NB4 (cell line): Measurements from ENCODE around the gene HPRT1.

Experiments
- DNase-seq: peaks from one replicate; pipeline ENCODE4 v3.0.0; 2010; ENCODE audit warnings: low read depth
- H3K4me3 ChIP-seq: one replicate; pipeline ENCODE4 v1.5.1; 2011; ENCODE audit warnings: mild to moderate bottlenecking, low read depth, low read length, moderate library complexity
- CTCF ChIP-seq: IDR thresholded peaks from one replicate; pipeline ENCODE4 v1.5.1; 2012; ENCODE audit warnings: low read depth, low read length
- MYC ChIP-seq: IDR thresholded peaks from 2 replicates; pipeline ENCODE4 v1.6.1; 2011; ENCODE audit warnings: low read depth, low read length
- POLR2A ChIP-seq: IDR thresholded peaks from 2 replicates; pipeline ENCODE4 v1.6.1; 2011; ENCODE audit warnings: mild to moderate bottlenecking; ENCODE audit not compliant: insufficient read length; ENCODE audit errors: extremely low read depth
- TF ChIP-seq, protein P1 (sequence below): IDR thresholded peaks from 2 replicates; pipeline ENCODE4 v1.6.1; 2011; ENCODE audit warnings: low read depth, low read length

Gene HPRT1

DNA sequence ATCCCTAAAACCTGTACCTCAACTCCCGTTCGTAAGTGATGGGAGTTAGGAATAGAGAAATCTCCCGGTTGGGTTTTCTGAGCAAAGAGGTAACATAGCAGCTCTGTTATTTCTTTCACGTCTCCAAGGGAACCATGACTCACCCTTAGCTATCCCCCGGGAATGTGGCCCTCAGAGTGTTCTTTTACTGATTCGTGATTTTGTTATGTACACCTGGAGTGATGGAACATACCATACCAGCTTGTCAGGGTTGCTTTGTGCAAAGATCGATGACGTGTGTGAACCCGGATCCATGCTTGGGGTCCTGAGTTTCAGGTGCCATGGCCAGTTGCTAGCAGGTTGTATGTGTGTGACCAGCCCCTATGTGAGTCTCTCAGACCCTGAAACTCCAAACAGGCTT is 52.6 kb downstream of the HPRT1 start:
- no peak for TF ChIP-seq CTCF
- TF ChIP-seq POLR2A = no peak
- no peak for DNase-seq
- no peak overlapping the region for H3K4me3 ChIP-seq

DNA sequence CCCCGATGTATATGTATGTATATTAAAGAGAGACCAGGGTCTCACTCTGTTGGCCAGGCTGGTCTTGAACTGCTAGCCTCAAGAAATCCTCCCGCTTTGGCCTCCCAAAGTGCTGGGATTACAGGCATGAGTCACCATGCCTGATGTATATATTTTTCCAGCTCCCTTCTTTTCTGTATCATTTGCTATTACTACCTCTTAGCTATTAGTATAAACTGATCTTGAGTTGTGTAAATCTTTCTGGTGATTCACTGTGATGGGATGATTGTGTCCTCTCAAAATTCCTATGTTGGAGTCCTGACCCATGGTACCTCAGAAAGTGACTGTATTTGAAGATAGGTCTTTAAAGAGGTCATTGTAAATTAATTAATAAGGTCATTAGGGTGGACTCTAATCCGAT is 53.1 kb downstream of the HPRT1 start:
- TF ChIP-seq, protein P1, sequence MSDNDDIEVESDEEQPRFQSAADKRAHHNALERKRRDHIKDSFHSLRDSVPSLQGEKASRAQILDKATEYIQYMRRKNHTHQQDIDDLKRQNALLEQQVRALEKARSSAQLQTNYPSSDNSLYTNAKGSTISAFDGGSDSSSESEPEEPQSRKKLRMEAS = no peak
- no peak for TF ChIP-seq POLR2A
- no peak for TF ChIP-seq MYC
- TF ChIP-seq CTCF = no peak
- DNase-seq = no peak
- H3K4me3 ChIP-seq = no peak overlapping the region

DNA sequence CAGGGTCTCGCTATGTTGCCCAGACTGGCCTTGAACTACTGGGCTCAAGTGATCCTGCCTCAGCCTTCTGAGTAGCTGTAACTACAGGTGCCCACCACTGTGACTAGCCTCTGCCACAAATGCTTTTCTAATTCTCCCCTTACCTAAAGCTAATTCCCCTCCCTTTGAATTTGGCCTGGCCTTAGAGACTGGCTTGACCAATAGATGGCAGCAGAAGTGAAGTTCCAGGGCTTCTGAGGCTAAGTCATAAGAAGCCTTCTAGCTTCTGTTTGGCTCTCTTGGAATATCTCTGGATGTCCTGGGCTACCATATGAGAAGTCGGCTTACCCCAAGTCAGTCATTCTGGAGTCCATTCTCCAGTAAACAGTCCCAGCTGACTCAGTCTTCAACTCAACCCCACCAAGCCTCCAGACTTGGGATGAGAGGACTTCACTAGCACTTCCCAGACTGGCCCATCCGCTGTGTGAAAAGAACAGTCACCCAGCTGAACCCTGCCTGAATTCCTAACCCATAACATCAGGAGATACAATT is 61.0 kb downstream of the HPRT1 start:
- TF ChIP-seq, protein P1 = no peak
- peak; percentile 64 for TF ChIP-seq CTCF
- DNase-seq = peak; percentile 75
- no peak overlapping the region for H3K4me3 ChIP-seq

GRCh38 chrX:134524181-134524580 is 64.2 kb downstream of the HPRT1 start:
- no peak for TF ChIP-seq CTCF
- no peak for TF ChIP-seq MYC
- TF ChIP-seq POLR2A = no peak
- TF ChIP-seq, protein P1 = no peak

DNA sequence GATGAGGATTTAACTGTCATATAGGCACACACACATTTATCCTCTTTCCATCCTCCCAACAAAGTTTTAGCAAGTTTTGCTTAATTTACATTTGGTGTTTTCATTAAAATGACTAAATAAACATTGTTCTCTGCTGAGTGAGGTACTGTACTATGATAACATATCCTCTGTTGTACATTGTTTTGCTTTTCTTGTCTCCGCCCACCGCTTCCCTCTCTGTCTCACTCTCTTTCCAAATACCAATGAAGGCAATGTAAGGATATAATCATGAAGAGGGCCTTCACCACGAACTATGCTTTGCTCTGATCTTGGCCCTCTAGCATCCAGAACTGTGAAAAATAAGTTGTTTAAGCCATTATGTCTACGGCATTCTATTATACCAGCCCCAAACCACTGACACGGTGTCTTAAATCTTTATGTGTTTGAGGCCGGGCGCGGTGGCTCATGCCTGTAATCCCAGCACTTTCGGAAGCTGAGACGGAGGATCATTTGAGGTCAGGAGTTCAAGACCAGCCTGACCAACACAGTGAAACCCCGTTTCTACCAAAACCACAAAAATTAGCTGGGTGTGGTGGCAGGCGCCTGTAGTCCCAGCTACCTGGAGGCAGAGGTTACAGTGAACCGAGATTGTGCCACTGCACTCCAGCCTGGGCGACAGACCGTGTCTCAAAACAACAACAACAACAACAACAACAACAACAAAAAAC is 65.3 kb downstream of the HPRT1 start:
- no peak for DNase-seq
- TF ChIP-seq, protein P1 = no peak
- TF ChIP-seq MYC = no peak
- no peak for TF ChIP-seq CTCF
- TF ChIP-seq POLR2A = no peak
- no peak overlapping the region for H3K4me3 ChIP-seq

More at GRCh38 chrX:134524181-134524580, 64.2 kb downstream of the HPRT1 start:
- no peak for DNase-seq
- no peak overlapping the region for H3K4me3 ChIP-seq
